KMS-11 (cell line): ENCODE measurements around the gene LMF2.
"Not testable (repeated sequence)": the region's sequence is repeated elsewhere in the genome, so short reads cannot be mapped to it uniquely, and the experiment has no call there.

ENCODE experiments used
- H2AFZ ChIP-seq: fragments of 200-600 bp; sonication (generic); 2 replicates; pipeline ENCODE4 v1.6.1; 2016; ENCODE audit warnings: antibody characterized with exemption, mixed run types, low read depth
- H3K27ac ChIP-seq: fragments of 200-600 bp; sonication (generic); 2 replicates; pipeline ENCODE4 v1.6.1; 2016; ENCODE audit warnings: mild to moderate bottlenecking, mixed run types
- H3K27me3 ChIP-seq: fragments of 200-600 bp; sonication (generic); 2 replicates; pipeline ENCODE4 v1.6.1; 2017; ENCODE audit warnings: mild to moderate bottlenecking, low read depth, mixed run types, moderate library complexity; ENCODE audit not compliant: insufficient read depth
- H3K36me3 ChIP-seq: fragments of 200-600 bp; sonication (generic); 2 replicates; pipeline ENCODE4 v1.6.1; 2017; ENCODE audit warnings: mild to moderate bottlenecking, mixed run types; ENCODE audit not compliant: insufficient read depth
- H3K4me1 ChIP-seq: fragments of 200-600 bp; sonication (generic); 2 replicates; pipeline ENCODE4 v1.6.1; 2016; ENCODE audit warnings: mild to moderate bottlenecking, low read depth, mixed run types; ENCODE audit not compliant: poor library complexity, severe bottlenecking
- H3K4me2 ChIP-seq: fragments of 200-600 bp; sonication (generic); 2 replicates; pipeline ENCODE4 v1.7.0; 2016; ENCODE audit warnings: mild to moderate bottlenecking, mixed run types
- H3K4me3 ChIP-seq: fragments of 200-600 bp; sonication (generic); IDR thresholded peaks from 2 replicates; pipeline ENCODE4 v1.6.1; 2017; ENCODE audit warnings: low read depth, low read length, mixed read lengths; ENCODE audit not compliant: insufficient read depth
- H3K79me2 ChIP-seq: fragments of 200-600 bp; sonication (generic); 2 replicates; pipeline ENCODE4 v1.6.1; 2016; ENCODE audit warnings: low read depth, mixed run types; ENCODE audit not compliant: insufficient read depth
- H3K9ac ChIP-seq: fragments of 200-600 bp; sonication (generic); 2 replicates; pipeline ENCODE4 v1.6.1; 2016; ENCODE audit warnings: mild to moderate bottlenecking, mixed run types
- H4K20me1 ChIP-seq: fragments of 200-600 bp; sonication (generic); 2 replicates; pipeline ENCODE4 v1.6.1; 2016; ENCODE audit warnings: mild to moderate bottlenecking, mixed run types; ENCODE audit not compliant: insufficient read depth
- CTCF ChIP-seq: fragments of 200-600 bp; sonication (generic); conservative IDR thresholded peaks from 2 replicates; pipeline ENCODE4 v1.6.1; 2017; ENCODE audit warnings: low read depth, mild to moderate bottlenecking, antibody characterized with exemption, low read length, moderate library complexity, mixed read lengths

Gene LMF2

GRCh38 chr22:50521710-50522109 is 14.2 kb upstream of the LMF2 start:
- no peak overlapping the region for H3K4me2 ChIP-seq
- TF ChIP-seq CTCF, result no peak
- no peaks in the 10 kb centered on the region for H4K20me1 ChIP-seq
- no peak overlapping the region for H3K9ac ChIP-seq
- H2AFZ ChIP-seq, result no peak overlapping the region
- H3K27ac ChIP-seq, result no peak overlapping the region
- peaks cover 8% of the 10 kb centered on the region; the same call in 1 of the 2 replicates for H3K79me2 ChIP-seq
- no peaks in the 10 kb centered on the region for H3K36me3 ChIP-seq
- H3K4me3 ChIP-seq, result no peak overlapping the region
- no peaks in the 10 kb centered on the region for H3K4me1 ChIP-seq
- no peaks in the 10 kb centered on the region for H3K27me3 ChIP-seq

- Histone ChIP-seq H3K4me2 (no peak overlapping the region), H3K27me3 (no peaks in the 10 kb centered on the region), H3K36me3 (no peaks in the 10 kb centered on the region), H3K4me1 (no peaks in the 10 kb centered on the region), H2AFZ (no peak overlapping the region), H4K20me1 (no peaks in the 10 kb centered on the region), H3K4me3 (no peak overlapping the region), H3K79me2 (peaks cover 8% of the 10 kb centered on the region; the same call in 1 of the 2 replicates), H3K27ac (no peak overlapping the region), H3K9ac (no peak overlapping the region)
- no peak for TF ChIP-seq CTCF
Observed at GRCh38 chr22:50520826-50521453, 13.4 kb upstream of the LMF2 start.

- H3K79me2 ChIP-seq, H2AFZ ChIP-seq, H4K20me1 ChIP-seq, H3K4me1 ChIP-seq, H3K4me3 ChIP-seq, H3K4me2 ChIP-seq, H3K9ac ChIP-seq, H3K36me3 ChIP-seq, H3K27ac ChIP-seq, H3K27me3 ChIP-seq: not testable (repeated sequence)
Observed at GRCh38 chr22:50520184-50520583, 12.7 kb upstream of the LMF2 start.

- TF ChIP-seq CTCF, result no peak
- Histone ChIP-seq H3K4me3 (no peak overlapping the region), H3K4me2 (no peak overlapping the region), H3K27me3 (no peaks in the 10 kb centered on the region), H3K79me2 (peaks cover 16% of the 10 kb centered on the region; the same call in 1 of the 2 replicates), H3K4me1 (no peaks in the 10 kb centered on the region), H3K9ac (no peak overlapping the region), H3K36me3 (no peaks in the 10 kb centered on the region), H3K27ac (no peak overlapping the region), H2AFZ (no peak overlapping the region), H4K20me1 (no peaks in the 10 kb centered on the region)
Observed at GRCh38 chr22:50519151-50519550, 11.6 kb upstream of the LMF2 start.

GRCh38 chr22:50518606-50519005 is 11.1 kb upstream of the LMF2 start:
- no peak for TF ChIP-seq CTCF
- Histone ChIP-seq H3K79me2 (peaks cover 19% of the 10 kb centered on the region), H3K4me2 (no peak overlapping the region), H3K4me1 (no peaks in the 10 kb centered on the region), H3K4me3 (no peak overlapping the region), H2AFZ (no peak overlapping the region), H3K9ac (no peak overlapping the region), H3K36me3 (no peaks in the 10 kb centered on the region), H3K27ac (no peak overlapping the region), H4K20me1 (no peaks in the 10 kb centered on the region), H3K27me3 (no peaks in the 10 kb centered on the region)
